Natural killer cell (primary cell): Measurements from ENCODE around the gene TMEM234. TPM values are rescaled to one million over a fixed set of nuclear protein-coding genes. Genes with fewer than 3 reads are reported as not detected.

ENCODE experiments used
- ATAC-seq, 3 donors: fragments of 150-1000 bp in 2 of 3; fragments of 200-7000 bp in 1 of 3; cut with Tn5 transposase; 1 replicate in 1 of 3; 2 replicates in 2 of 3; pipeline ENCODE4 v1.10.0; 2021; ENCODE audit warnings: mild to moderate bottlenecking in 2 of 3, moderate library complexity in 2 of 3
- DNase-seq, 2 donors: peaks; one replicate each; pipeline versions ENCODE4 v3.0.0 to v3.0.0-alpha.2; 2013 to 2021; ENCODE audit warnings: mixed read lengths in 1 of 2
- H3K27ac ChIP-seq: one replicate; pipeline ENCODE4 v1.5.1; 2013; ENCODE audit warnings: mild to moderate bottlenecking, low read length
- H3K27me3 ChIP-seq: one replicate; pipeline ENCODE4 v1.6.1; 2013; ENCODE audit warnings: low read length; ENCODE audit not compliant: control insufficient read depth, insufficient read depth
- H3K36me3 ChIP-seq: one replicate; pipeline ENCODE4 v1.6.1; 2013; ENCODE audit warnings: low read length; ENCODE audit not compliant: control insufficient read depth, insufficient read depth
- H3K4me1 ChIP-seq: one replicate; pipeline ENCODE4 v1.6.1; 2013; ENCODE audit warnings: low read length; ENCODE audit not compliant: control insufficient read depth, insufficient read depth
- H3K4me3 ChIP-seq: one replicate; pipeline ENCODE4 v1.5.1; 2013; ENCODE audit warnings: low read length
- H3K9me3 ChIP-seq: one replicate; pipeline ENCODE4 v1.6.1; 2013; ENCODE audit warnings: low read length; ENCODE audit not compliant: control insufficient read depth, insufficient read depth
- H3K27ac Mint-ChIP-seq, 2 donors: one replicate each; pipeline ENCODE4 v1.8.0; 2022; ENCODE audit warnings: mild to moderate bottlenecking in 2 of 2, mixed read lengths in 2 of 2, moderate library complexity in 1 of 2
- H3K27me3 Mint-ChIP-seq, 2 donors: one replicate each; pipeline ENCODE4 v1.8.0; 2022; ENCODE audit warnings: low read depth in 2 of 2, mixed read lengths in 2 of 2
- H3K36me3 Mint-ChIP-seq: one replicate; pipeline ENCODE4 v1.8.0; 2022; ENCODE audit warnings: mixed read lengths
- H3K4me1 Mint-ChIP-seq, 2 donors: one replicate each; pipeline ENCODE4 v1.8.0; 2022; ENCODE audit warnings: mixed read lengths in 2 of 2
- H3K4me3 Mint-ChIP-seq: one replicate; pipeline ENCODE4 v1.8.0; 2022; ENCODE audit warnings: mild to moderate bottlenecking, moderate library complexity, mixed read lengths
- H3K9me3 Mint-ChIP-seq, 2 donors: one replicate each; pipeline ENCODE4 v1.8.0; 2022; ENCODE audit warnings: mixed read lengths in 2 of 2
- WGBS: methylation state at CpG from one replicate; pipeline ENCODE4 v1.1.7; 2013; ENCODE audit warnings: missing lambda C conversion rate; ENCODE audit not compliant: insufficient coverage; 5-methylcytosine and 5-hydroxymethylcytosine counted together
- intact Hi-C: fragments of 100-400 bp; cut with micrococcal nuclease; formaldehyde crosslinking; loops from one replicate; pipeline ENCODE4 v1.14.2; 2022
- total RNA-seq, 4 donors: library from RNA; stranded (reverse); fragments of 120-200 nt in 1 of 4; gene quantifications; one replicate each; pipeline versions ENCODE4 v1.2.3 to v1.2.4, GENCODE V29; 2013 to 2022
- TF ChIP-seq, protein P1 (sequence below): fragments of 200-600 bp; IDR thresholded peaks from one replicate; pipeline ENCODE4 v1.8.0; 2022; ENCODE audit warnings: antibody characterized with exemption

TMEM234 gene
- total RNA-seq, 3 donors from 2014 or later (not counting 1 experiment from before 2014, with no cell fraction given) = 22.2 to 27.1 (median 24.7) TPM

GRCh38 chr1:32220746-32221580 lies 1.2 kb downstream of the TMEM234 start:
- WGBS = 100% methylated on average over 4 of the region's 4 CpGs
- Mint-ChIP-seq H3K36me3 (no peaks in the 10 kb centered on the region), H3K4me3 (peak overlapping the region; percentile 92), H3K9me3 (no peaks in the 10 kb centered on the region), H3K4me1 (peaks cover 20 to 29% of the 10 kb centered on the region in 2 donors), H3K27me3 (no peaks in the 10 kb centered on the region), H3K27ac (peak overlapping the region; percentile 92 to 96)
- intact Hi-C loops = loop anchor here (5.0 kb wide), 1 partner anchor 116 kb away; the partner anchor contains the start of gene MARCKSL1
- TF ChIP-seq, protein P1, sequence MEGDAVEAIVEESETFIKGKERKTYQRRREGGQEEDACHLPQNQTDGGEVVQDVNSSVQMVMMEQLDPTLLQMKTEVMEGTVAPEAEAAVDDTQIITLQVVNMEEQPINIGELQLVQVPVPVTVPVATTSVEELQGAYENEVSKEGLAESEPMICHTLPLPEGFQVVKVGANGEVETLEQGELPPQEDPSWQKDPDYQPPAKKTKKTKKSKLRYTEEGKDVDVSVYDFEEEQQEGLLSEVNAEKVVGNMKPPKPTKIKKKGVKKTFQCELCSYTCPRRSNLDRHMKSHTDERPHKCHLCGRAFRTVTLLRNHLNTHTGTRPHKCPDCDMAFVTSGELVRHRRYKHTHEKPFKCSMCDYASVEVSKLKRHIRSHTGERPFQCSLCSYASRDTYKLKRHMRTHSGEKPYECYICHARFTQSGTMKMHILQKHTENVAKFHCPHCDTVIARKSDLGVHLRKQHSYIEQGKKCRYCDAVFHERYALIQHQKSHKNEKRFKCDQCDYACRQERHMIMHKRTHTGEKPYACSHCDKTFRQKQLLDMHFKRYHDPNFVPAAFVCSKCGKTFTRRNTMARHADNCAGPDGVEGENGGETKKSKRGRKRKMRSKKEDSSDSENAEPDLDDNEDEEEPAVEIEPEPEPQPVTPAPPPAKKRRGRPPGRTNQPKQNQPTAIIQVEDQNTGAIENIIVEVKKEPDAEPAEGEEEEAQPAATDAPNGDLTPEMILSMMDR = no peak
- H3K27ac ChIP-seq = no peak overlapping the region
- H3K4me1 ChIP-seq = peaks cover 30% of the 10 kb centered on the region
- no peaks in the 10 kb centered on the region for H3K27me3 ChIP-seq
- ATAC-seq = no peak
- DNase-seq = no peak
- peak overlapping the region; percentile 54 for H3K4me3 ChIP-seq
- peaks cover 35% of the 10 kb centered on the region for H3K36me3 ChIP-seq
- no peaks in the 10 kb centered on the region for H3K9me3 ChIP-seq

- H3K27me3 ChIP-seq = no peaks in the 10 kb centered on the region
- TF ChIP-seq, protein P1 = no peak
- H3K4me1 Mint-ChIP-seq = peaks cover 15 to 28% of the 10 kb centered on the region in 2 donors
- H3K4me1 ChIP-seq = peaks cover 31% of the 10 kb centered on the region
- H3K9me3 ChIP-seq = no peaks in the 10 kb centered on the region
- H3K36me3 Mint-ChIP-seq = no peaks in the 10 kb centered on the region
- intact Hi-C loops = loop anchor here (5.0 kb wide), 1 partner anchor 33 kb away; the partner anchor contains the start of gene LCK
- DNase-seq (no peak), ATAC-seq (no peak)
- no peak overlapping the region for H3K27ac ChIP-seq
- H3K27me3 Mint-ChIP-seq = no peaks in the 10 kb centered on the region
- no peak overlapping the region for H3K4me3 ChIP-seq
- H3K4me3 Mint-ChIP-seq = no peak overlapping the region
- H3K36me3 ChIP-seq = peaks cover 39% of the 10 kb centered on the region
- no peaks in the 10 kb centered on the region for H3K9me3 Mint-ChIP-seq
- no peak overlapping the region for H3K27ac Mint-ChIP-seq
- 87% methylated on average over 7 of the region's 7 CpGs for WGBS
These were observed 3.1 kb downstream of the TMEM234 start for GRCh38 chr1:32219022-32219421.

DNA sequence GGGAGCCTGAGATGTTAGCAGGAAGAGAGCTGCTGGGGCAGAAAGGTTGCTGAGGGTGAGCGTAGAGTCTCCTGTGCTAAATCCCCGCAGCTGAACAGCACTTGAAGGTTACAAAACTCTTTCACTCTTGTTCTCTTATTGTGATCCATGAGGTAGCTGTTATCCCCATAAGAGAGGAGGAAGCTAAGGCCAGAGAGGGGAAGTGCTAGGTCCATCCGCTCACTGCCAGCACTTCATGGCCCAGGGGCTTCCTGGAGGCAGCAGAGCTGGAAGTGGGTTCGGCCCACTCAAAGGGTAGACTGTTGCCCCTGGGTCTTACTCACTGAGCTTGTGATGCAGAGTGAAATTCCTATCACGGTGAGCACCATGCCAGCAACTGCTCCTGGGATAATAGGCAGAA lies 5.6 kb downstream of the TMEM234 start:
- Histone ChIP-seq H3K4me3 (no peak overlapping the region), H3K36me3 (peaks cover 35% of the 10 kb centered on the region), H3K4me1 (peaks cover 13% of the 10 kb centered on the region), H3K9me3 (no peaks in the 10 kb centered on the region), H3K27ac (no peak overlapping the region), H3K27me3 (no peaks in the 10 kb centered on the region)
- Mint-ChIP-seq H3K4me3 (no peak overlapping the region), H3K36me3 (no peaks in the 10 kb centered on the region), H3K4me1 (peaks cover 10 to 12% of the 10 kb centered on the region in 2 donors), H3K27me3 (no peaks in the 10 kb centered on the region), H3K9me3 (no peaks in the 10 kb centered on the region), H3K27ac (no peak overlapping the region)
- ATAC-seq (no peak), DNase-seq (no peak)
- WGBS = 97% methylated on average over 5 of the region's 5 CpGs
- intact Hi-C loops = loop anchor here (5.0 kb wide), 1 partner anchor 36 kb away; the partner anchor contains the start of gene LCK
- TF ChIP-seq, protein P1 = no peak
